ENCODE measurements around the gene AGBL1. TPM values are rescaled to one million over a fixed set of nuclear protein-coding genes. Genes with fewer than 3 reads are reported as not detected.

Gene AGBL1
- total and polyA plus RNA-seq, 2 experiments from 2014 or later: 0.03 TPM; not detected in 1

- Histone ChIP-seq H2AFZ (no peak overlapping the region), H3K9me2 (ENCODE audit: insufficient read depth) (peaks cover 8% of the 10 kb centered on the region; the same call in 1 of the 2 replicates), H3K4me2 (no peak overlapping the region), H3F3A (replicated peaks; ENCODE audit: low read depth) (no peaks in the 10 kb centered on the region), H3K27me3 (ENCODE audit: insufficient read depth) (no peaks in the 10 kb centered on the region), H3K4me1 (ENCODE audit: insufficient read depth) (no peaks in the 10 kb centered on the region; the same call in 1 of the 2 replicates), H3K36me3 (ENCODE audit: insufficient read depth) (no peaks in the 10 kb centered on the region), H3K79me2 (replicated peaks; ENCODE audit: insufficient read depth) (no peaks in the 10 kb centered on the region), H3K27ac (ENCODE audit: low read depth) (no peak overlapping the region), H4K20me1 (replicated peaks; ENCODE audit: insufficient read depth) (no peaks in the 10 kb centered on the region), H3K4me3 (no peak overlapping the region)
- TF ChIP-seq POLR2AphosphoS5 (IDR thresholded peaks at IDR 0.05; ENCODE audit: low read depth): no peak
- no peak for TF ChIP-seq JUNB (IDR thresholded peaks at IDR 0.05; ENCODE audit: unreplicated experiment)
- TF ChIP-seq ZNF114 (CRISPR knock-in tag; IDR thresholded peaks at IDR 0.05): no peak
- TF ChIP-seq, protein P1, sequence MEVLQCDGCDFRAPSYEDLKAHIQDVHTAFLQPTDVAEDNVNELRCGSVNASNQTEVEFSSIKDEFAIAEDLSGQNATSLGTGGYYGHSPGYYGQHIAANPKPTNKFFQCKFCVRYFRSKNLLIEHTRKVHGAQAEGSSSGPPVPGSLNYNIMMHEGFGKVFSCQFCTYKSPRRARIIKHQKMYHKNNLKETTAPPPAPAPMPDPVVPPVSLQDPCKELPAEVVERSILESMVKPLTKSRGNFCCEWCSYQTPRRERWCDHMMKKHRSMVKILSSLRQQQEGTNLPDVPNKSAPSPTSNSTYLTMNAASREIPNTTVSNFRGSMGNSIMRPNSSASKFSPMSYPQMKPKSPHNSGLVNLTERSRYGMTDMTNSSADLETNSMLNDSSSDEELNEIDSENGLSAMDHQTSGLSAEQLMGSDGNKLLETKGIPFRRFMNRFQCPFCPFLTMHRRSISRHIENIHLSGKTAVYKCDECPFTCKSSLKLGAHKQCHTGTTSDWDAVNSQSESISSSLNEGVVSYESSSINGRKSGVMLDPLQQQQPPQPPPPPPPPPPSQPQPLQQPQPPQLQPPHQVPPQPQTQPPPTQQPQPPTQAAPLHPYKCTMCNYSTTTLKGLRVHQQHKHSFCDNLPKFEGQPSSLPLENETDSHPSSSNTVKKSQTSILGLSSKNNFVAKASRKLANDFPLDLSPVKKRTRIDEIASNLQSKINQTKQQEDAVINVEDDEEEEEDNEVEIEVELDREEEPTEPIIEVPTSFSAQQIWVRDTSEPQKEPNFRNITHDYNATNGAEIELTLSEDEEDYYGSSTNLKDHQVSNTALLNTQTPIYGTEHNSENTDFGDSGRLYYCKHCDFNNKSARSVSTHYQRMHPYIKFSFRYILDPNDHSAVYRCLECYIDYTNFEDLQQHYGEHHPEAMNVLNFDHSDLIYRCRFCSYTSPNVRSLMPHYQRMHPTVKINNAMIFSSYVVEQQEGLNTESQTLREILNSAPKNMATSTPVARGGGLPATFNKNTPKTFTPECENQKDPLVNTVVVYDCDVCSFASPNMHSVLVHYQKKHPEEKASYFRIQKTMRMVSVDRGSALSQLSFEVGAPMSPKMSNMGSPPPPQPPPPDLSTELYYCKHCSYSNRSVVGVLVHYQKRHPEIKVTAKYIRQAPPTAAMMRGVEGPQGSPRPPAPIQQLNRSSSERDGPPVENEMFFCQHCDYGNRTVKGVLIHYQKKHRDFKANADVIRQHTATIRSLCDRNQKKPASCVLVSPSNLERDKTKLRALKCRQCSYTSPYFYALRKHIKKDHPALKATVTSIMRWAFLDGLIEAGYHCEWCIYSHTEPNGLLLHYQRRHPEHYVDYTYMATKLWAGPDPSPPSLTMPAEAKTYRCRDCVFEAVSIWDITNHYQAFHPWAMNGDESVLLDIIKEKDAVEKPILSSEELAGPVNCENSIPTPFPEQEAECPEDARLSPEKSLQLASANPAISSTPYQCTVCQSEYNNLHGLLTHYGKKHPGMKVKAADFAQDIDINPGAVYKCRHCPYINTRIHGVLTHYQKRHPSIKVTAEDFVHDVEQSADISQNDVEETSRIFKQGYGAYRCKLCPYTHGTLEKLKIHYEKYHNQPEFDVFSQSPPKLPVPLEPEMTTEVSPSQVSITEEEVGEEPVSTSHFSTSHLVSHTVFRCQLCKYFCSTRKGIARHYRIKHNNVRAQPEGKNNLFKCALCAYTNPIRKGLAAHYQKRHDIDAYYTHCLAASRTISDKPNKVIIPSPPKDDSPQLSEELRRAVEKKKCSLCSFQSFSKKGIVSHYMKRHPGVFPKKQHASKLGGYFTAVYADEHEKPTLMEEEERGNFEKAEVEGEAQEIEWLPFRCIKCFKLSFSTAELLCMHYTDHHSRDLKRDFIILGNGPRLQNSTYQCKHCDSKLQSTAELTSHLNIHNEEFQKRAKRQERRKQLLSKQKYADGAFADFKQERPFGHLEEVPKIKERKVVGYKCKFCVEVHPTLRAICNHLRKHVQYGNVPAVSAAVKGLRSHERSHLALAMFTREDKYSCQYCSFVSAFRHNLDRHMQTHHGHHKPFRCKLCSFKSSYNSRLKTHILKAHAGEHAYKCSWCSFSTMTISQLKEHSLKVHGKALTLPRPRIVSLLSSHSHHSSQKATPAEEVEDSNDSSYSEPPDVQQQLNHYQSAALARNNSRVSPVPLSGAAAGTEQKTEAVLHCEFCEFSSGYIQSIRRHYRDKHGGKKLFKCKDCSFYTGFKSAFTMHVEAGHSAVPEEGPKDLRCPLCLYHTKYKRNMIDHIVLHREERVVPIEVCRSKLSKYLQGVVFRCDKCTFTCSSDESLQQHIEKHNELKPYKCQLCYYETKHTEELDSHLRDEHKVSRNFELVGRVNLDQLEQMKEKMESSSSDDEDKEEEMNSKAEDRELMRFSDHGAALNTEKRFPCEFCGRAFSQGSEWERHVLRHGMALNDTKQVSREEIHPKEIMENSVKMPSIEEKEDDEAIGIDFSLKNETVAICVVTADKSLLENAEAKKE (CRISPR knock-in tag; IDR thresholded peaks at IDR 0.05): no peak
- peaks cover 19% of the 10 kb centered on the region for H3K4me1 Mint-ChIP-seq
- no peaks in the 10 kb centered on the region for H3K36me3 Mint-ChIP-seq (ENCODE audit: low read depth)
- DNase-seq (ENCODE audit: low spot score): no peak
- no peak overlapping the region for H3K27ac Mint-ChIP-seq
- no peak overlapping the region for H3K4me3 Mint-ChIP-seq
- H3K27me3 Mint-ChIP-seq (ENCODE audit: insufficient read depth, low read depth, poor library complexity): no peaks in the 10 kb centered on the region
- H3K9me3 Mint-ChIP-seq: peaks cover 2% of the 10 kb centered on the region; the same call in 1 of the 3 replicates
- ATAC-seq: no peak
Measured at GRCh38 chr15:86663304-86663703, 583.6 kb downstream of the AGBL1 start.

DNA sequence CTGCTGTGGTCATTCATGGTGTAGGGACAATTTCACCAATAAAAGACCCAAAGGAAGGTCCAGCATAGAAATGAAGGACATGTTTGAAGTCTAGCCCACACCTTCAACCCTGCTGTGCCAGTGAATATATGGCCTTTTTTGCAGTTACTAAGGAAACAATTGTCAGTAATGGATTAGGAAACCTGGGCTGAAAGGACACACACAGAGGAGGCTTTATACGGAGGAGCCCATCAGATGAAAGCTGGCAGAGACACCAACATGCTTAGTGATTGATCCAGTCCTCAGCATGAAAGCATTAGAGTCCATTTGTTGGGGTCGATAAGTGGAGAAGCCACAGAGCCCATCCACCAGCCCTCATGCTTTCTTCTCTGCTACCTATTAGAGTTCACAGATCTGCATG lies 584.3 kb downstream of the AGBL1 start:
- H3K27me3 Mint-ChIP-seq (ENCODE audit: insufficient read depth, low read depth, poor library complexity): no peaks in the 10 kb centered on the region
- DNase-seq (ENCODE audit: low spot score) (no peak), ATAC-seq (no peak)
- Histone ChIP-seq H3K9me2 (ENCODE audit: insufficient read depth) (peaks cover 10% of the 10 kb centered on the region; the same call in 1 of the 2 replicates), H3F3A (replicated peaks; ENCODE audit: low read depth) (no peaks in the 10 kb centered on the region), H3K4me2 (no peak overlapping the region), H2AFZ (no peak overlapping the region), H4K20me1 (replicated peaks; ENCODE audit: insufficient read depth) (no peaks in the 10 kb centered on the region), H3K4me1 (ENCODE audit: insufficient read depth) (no peaks in the 10 kb centered on the region; the same call in 1 of the 2 replicates), H3K27ac (ENCODE audit: low read depth) (no peak overlapping the region), H3K36me3 (ENCODE audit: insufficient read depth) (no peaks in the 10 kb centered on the region), H3K79me2 (replicated peaks; ENCODE audit: insufficient read depth) (no peaks in the 10 kb centered on the region), H3K4me3 (no peak overlapping the region), H3K27me3 (ENCODE audit: insufficient read depth) (no peaks in the 10 kb centered on the region)
- H3K9me3 Mint-ChIP-seq: peaks cover 2% of the 10 kb centered on the region; the same call in 1 of the 3 replicates
- no peak overlapping the region for H3K27ac Mint-ChIP-seq
- H3K36me3 Mint-ChIP-seq (ENCODE audit: low read depth): no peaks in the 10 kb centered on the region
- H3K4me1 Mint-ChIP-seq: peaks cover 19% of the 10 kb centered on the region
- H3K4me3 Mint-ChIP-seq: no peak overlapping the region
- TF ChIP-seq ETS1 (IDR thresholded peaks at IDR 0.05): no peak
- no peak for TF ChIP-seq CREB1 (CRISPR knock-in tag; IDR thresholded peaks at IDR 0.05; ENCODE audit: low read depth)
- TF ChIP-seq REST (IDR thresholded peaks at IDR 0.05; ENCODE audit: unreplicated experiment): no peak
- TF ChIP-seq ZNF114 (CRISPR knock-in tag; IDR thresholded peaks at IDR 0.05): no peak
- TF ChIP-seq ZNF331 (CRISPR knock-in tag; IDR thresholded peaks at IDR 0.05; ENCODE audit: low read depth): no peak
- no peak for TF ChIP-seq NANOG (IDR thresholded peaks at IDR 0.05; ENCODE audit: borderline replicate concordance)
- no peak for TF ChIP-seq EZH2phosphoT487 (IDR thresholded peaks at IDR 0.05; ENCODE audit: unreplicated experiment)
- no peak for TF ChIP-seq EZH2 (IDR thresholded peaks at IDR 0.05; ENCODE audit: low read depth, unreplicated experiment)

All from GM23338 (cell line).